GM12878 (cell line): Measurements from ENCODE around the gene PANX2. TPM values are rescaled to one million over a fixed set of nuclear protein-coding genes. Genes with fewer than 3 reads are reported as not detected.

Experiments
- BCLAF1 ChIP-seq: fragments of 450-650 bp; IDR thresholded peaks from 2 replicates; pipeline ENCODE4 v1.6.1; 2017; ENCODE audit warnings: antibody characterized with exemption, mild to moderate bottlenecking, moderate library complexity
- BMI1 ChIP-seq: fragments of 450-650 bp; IDR thresholded peaks from 2 replicates; pipeline ENCODE4 v1.6.1; 2016; ENCODE audit warnings: mild to moderate bottlenecking, moderate library complexity, borderline replicate concordance
- CBX5 ChIP-seq: sonication (generic); IDR thresholded peaks from 2 replicates; pipeline ENCODE4 v1.6.1; 2016; ENCODE audit warnings: low read depth, moderate library complexity, mild to moderate bottlenecking, inconsistent platforms
- E2F4 ChIP-seq: IDR thresholded peaks from 2 replicates; pipeline ENCODE4 v1.6.1; 2012; ENCODE audit warnings: low read depth, low read length, improper control_type of control experiment
- FOXK2 ChIP-seq: fragments of 450-650 bp; IDR thresholded peaks from 2 replicates; pipeline ENCODE4 v1.6.1; 2017; ENCODE audit warnings: mild to moderate bottlenecking, moderate library complexity
- HDAC2 ChIP-seq: fragments of 200-600 bp; sonication (generic); IDR thresholded peaks from 2 replicates; pipeline ENCODE4 v1.6.1; 2017
- IRF5 ChIP-seq: fragments of 450-650 bp; IDR thresholded peaks from 2 replicates; pipeline ENCODE4 v1.6.1; 2017; ENCODE audit warnings: borderline replicate concordance
- MEF2B ChIP-seq: fragments of 450-650 bp; IDR thresholded peaks from 2 replicates; pipeline ENCODE4 v1.6.1; 2018; ENCODE audit warnings: mild to moderate bottlenecking, moderate library complexity; ENCODE audit not compliant: partially characterized antibody, poor library complexity, severe bottlenecking
- NFYB ChIP-seq: IDR thresholded peaks from 2 replicates; pipeline ENCODE4 v1.6.1; 2011; ENCODE audit warnings: low read depth, mild to moderate bottlenecking, low read length, improper control_type of control experiment, moderate library complexity; ENCODE audit not compliant: insufficient read depth
- RBBP5 ChIP-seq: fragments of 200-600 bp; sonication (generic); conservative IDR thresholded peaks from 2 replicates; pipeline ENCODE4 v1.6.1; 2016
- USF1 ChIP-seq: IDR thresholded peaks from 2 replicates; pipeline ENCODE4 v1.6.1; 2011; ENCODE audit warnings: borderline replicate concordance, low read depth, mild to moderate bottlenecking, moderate library complexity, mixed read lengths, low read length; ENCODE audit not compliant: insufficient read depth; ENCODE audit errors: extremely low read length
- ZBTB4 ChIP-seq: fragments of 450-650 bp; formaldehyde crosslinking; IDR thresholded peaks from 2 replicates; pipeline ENCODE4 v1.4.0; 2022; ENCODE audit warnings: mild to moderate bottlenecking, moderate library complexity
- ZBTB40 ChIP-seq: fragments of 450-650 bp; IDR thresholded peaks from 2 replicates; pipeline ENCODE4 v1.6.1; 2016; ENCODE audit warnings: mild to moderate bottlenecking, moderate library complexity, borderline replicate concordance
- ZNF274 ChIP-seq: IDR thresholded peaks from one replicate; pipeline ENCODE4 v1.8.0; 2011; ENCODE audit not compliant: insufficient read length, insufficient read depth
- polyA plus RNA-seq, 11 experiments: library from polyadenylated mRNA; depleted of rRNA in 4 of 11; unstranded in 6 of 11; stranded (reverse) in 5 of 11; fragments of >200 nt; fragmentation: Nextera tagmentation in 4 of 11; fragmentation: Illumina TruSeq in 1 of 11; extraction: Ambion mirVana in 4 of 11; extraction: Trizol in 1 of 11; gene quantifications; 1 replicate in 1 of 11; 2 replicates in 10 of 11; pipeline versions ENCODE4 v1.2.1 to v1.2.3, GENCODE V29; 2011 to 2016; ENCODE audit warnings: inconsistent platforms in 2 of 11, missing spikeins in 2 of 11, low read depth in 1 of 11
- total RNA-seq, 4 experiments: library from RNA; depleted of rRNA in 3 of 4; stranded (reverse); fragments of >200 nt in 3 of 4; fragmentation: Illumina TruSeq in 1 of 4; extraction: Trizol in 1 of 4; gene quantifications; 2 replicates each; pipeline versions ENCODE4 v1.2.1 to v1.2.3, GENCODE V29; 2013 to 2021

PANX2 gene
- total and polyA plus RNA-seq, 10 of the 15 experiments (the other 5 are each of a cell fraction or from before 2014, with no cell fraction given): 0.04 to 0.44 (median 0.17) TPM; not detected in 5

GRCh38 chr22:50190941-50191741, 20.6 kb downstream of the PANX2 start (continued):
- no peak for TF ChIP-seq BCLAF1
- TF ChIP-seq MEF2B: no peak
- TF ChIP-seq CBX5: no peak
- no peak for TF ChIP-seq E2F4
- TF ChIP-seq ZNF274: no peak
- TF ChIP-seq ZBTB40: no peak
- no peak for TF ChIP-seq USF1
- no peak for TF ChIP-seq ZBTB4 (CRISPR knock-in tag)
- no peak for TF ChIP-seq BMI1
- no peak for TF ChIP-seq HDAC2
- no peak for TF ChIP-seq RBBP5
- no peak for TF ChIP-seq IRF5
- no peak for TF ChIP-seq FOXK2
- no peak for TF ChIP-seq NFYB
